Measurements from ENCODE around the gene PLEKHM3. TPM values are rescaled to one million over a fixed set of nuclear protein-coding genes. Genes with fewer than 3 reads are reported as not detected.

PLEKHM3 gene
- total and polyA plus RNA-seq, 2 of the 13 experiments (the other 11 are each of a cell fraction or from before 2014, with no cell fraction given), result 4.5 to 4.7 TPM

- TF ChIP-seq ZBTB3 (CRISPR knock-in tag; IDR thresholded peaks at IDR 0.05; ENCODE audit: borderline replicate concordance, low read depth) (peak; percentile 97), FOXK2 (IDR thresholded peaks at IDR 0.05) (peak; percentile 96), TCF7 (IDR thresholded peaks at IDR 0.05; ENCODE audit: low read depth) (peak; percentile 29; the same call in 1 of the 2 replicates), AFF4 (CRISPR knock-in tag; IDR thresholded peaks at IDR 0.05) (no peak), ZNF713 (CRISPR knock-in tag; IDR thresholded peaks at IDR 0.05) (peak; percentile 97), PLSCR1 (CRISPR knock-in tag; IDR thresholded peaks at IDR 0.05; ENCODE audit: borderline replicate concordance) (no peak), ZNF772 (CRISPR knock-in tag; IDR thresholded peaks at IDR 0.05) (peak; percentile 100), MAZ (IDR thresholded peaks at IDR 0.05; ENCODE audit: borderline replicate concordance, low read depth, low read length) (peak; percentile 66; the same call in 1 of the 2 replicates), MAZ (CRISPR knock-in tag; IDR thresholded peaks at IDR 0.05; ENCODE audit: low read depth) (peak; percentile 86), ZNF234 (CRISPR knock-in tag; conservative IDR thresholded peaks at IDR 0.05) (peak; percentile 96), AGO2 (optimal IDR thresholded peaks at IDR 0.05; ENCODE audit: low read depth, low read length) (peak; percentile 65), GABPB1 (CRISPR knock-in tag; IDR thresholded peaks at IDR 0.05) (peak; percentile 99), MEF2D (CRISPR knock-in tag; IDR thresholded peaks at IDR 0.05) (peak; percentile 96), ZNF703 (CRISPR knock-in tag; IDR thresholded peaks at IDR 0.05; ENCODE audit: borderline replicate concordance) (peak; percentile 72; the same call in 1 of the 2 replicates), SMARCE1 (IDR thresholded peaks at IDR 0.05; ENCODE audit: borderline replicate concordance) (no peak), GPN1 (CRISPR knock-in tag; IDR thresholded peaks at IDR 0.05; ENCODE audit: borderline replicate concordance) (0 out of 2 replicates have a peak, but pooled peaks have one; percentile 85), CBX1 (IDR thresholded peaks at IDR 0.05; ENCODE audit: low read depth) (peak; percentile 98), PRDM4 (CRISPR knock-in tag; IDR thresholded peaks at IDR 0.05; ENCODE audit: borderline replicate concordance) (peak; percentile 93; the same call in 1 of the 2 replicates)
Measured at GRCh38 chr2:208025037-208025813, at the start of gene PLEKHM3 (continued).

Data from HepG2 (cell line).